Lower leg skin (tissue), 4 donors: Measurements from ENCODE around the gene ZNF878. TPM values are rescaled to one million over a fixed set of nuclear protein-coding genes. Genes with fewer than 3 reads are reported as not detected.

Source experiments
- DNase-seq, 2 donors: peaks; one replicate each; pipeline ENCODE4 v3.0.0-alpha.2; 2019; ENCODE audit warnings: low spot score in 2 of 2
- H3K4me3 ChIP-seq: fragments of 200-600 bp; sonication (generic); 2 replicates; pipeline ENCODE4 v1.5.1; 2017; ENCODE audit warnings: mild to moderate bottlenecking, low read depth; ENCODE audit not compliant: poor library complexity, severe bottlenecking
- POLR2A ChIP-seq, 2 donors: fragments of 450-650 bp; IDR thresholded peaks; one replicate each; pipeline ENCODE4 v1.6.1; 2016 to 2017; ENCODE audit warnings: antibody characterized with exemption in 2 of 2, mild to moderate bottlenecking in 1 of 2, moderate library complexity in 1 of 2
- WGBS, 2 donors: methylation state at CpG; one replicate each; pipeline ENCODE4 v1.1.5; 2018; 5-methylcytosine and 5-hydroxymethylcytosine counted together
- intact Hi-C: fragments of 100-400 bp; cut with DNase I; formaldehyde crosslinking; loops from one replicate; pipeline ENCODE4 v1.15.0; 2023; ENCODE audit warnings: low total_unique reads
- total RNA-seq, 4 donors: library from RNA; depleted of rRNA; stranded (reverse); fragments of >200 nt; gene quantifications; one replicate each; pipeline ENCODE4 v1.1.0, GENCODE V29; 2016
- TF ChIP-seq, protein P1 (sequence below), 3 donors: fragments of 450-650 bp; IDR thresholded peaks; one replicate each; pipeline ENCODE4 v1.5.1; 2016; ENCODE audit warnings: antibody characterized with exemption in 3 of 3, mild to moderate bottlenecking in 3 of 3, moderate library complexity in 2 of 3

Gene ZNF878
- total RNA-seq, 4 donors from 2014 or later: 0.29 TPM; not detected in 3

DNA sequence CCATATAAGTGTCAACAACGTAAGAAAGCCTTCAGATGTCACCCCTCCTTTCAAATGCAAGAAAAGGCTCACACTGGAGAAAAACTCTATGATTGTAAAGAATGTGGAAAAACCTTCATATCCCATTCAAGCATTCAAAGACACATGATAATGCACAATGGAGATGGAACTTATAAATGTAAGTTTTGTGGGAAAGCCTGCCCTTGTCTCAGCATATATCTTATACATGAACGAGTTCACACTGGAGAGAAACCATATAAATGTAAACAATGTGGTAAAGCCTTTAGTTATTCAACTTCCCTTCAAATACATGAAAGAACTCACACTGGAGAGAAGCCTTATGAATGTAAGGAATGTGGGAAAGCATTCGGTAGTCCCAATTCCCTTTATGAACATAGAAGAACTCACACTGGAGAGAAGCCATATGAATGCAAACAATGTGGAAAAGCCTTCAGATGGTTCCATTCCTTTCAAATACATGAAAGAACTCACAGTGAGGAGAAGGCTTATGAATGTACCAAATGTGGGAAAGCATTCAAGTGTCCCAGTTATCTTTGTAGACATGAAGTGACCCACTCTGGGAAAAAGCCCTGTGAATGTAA lies 22.9 kb upstream of the ZNF878 start:
- WGBS, 2 donors: 92 to 94% methylated on average over 3 of the region's 3 CpGs
- no peak for TF ChIP-seq POLR2A (IDR thresholded peaks at IDR 0.05)
- TF ChIP-seq, protein P1, sequence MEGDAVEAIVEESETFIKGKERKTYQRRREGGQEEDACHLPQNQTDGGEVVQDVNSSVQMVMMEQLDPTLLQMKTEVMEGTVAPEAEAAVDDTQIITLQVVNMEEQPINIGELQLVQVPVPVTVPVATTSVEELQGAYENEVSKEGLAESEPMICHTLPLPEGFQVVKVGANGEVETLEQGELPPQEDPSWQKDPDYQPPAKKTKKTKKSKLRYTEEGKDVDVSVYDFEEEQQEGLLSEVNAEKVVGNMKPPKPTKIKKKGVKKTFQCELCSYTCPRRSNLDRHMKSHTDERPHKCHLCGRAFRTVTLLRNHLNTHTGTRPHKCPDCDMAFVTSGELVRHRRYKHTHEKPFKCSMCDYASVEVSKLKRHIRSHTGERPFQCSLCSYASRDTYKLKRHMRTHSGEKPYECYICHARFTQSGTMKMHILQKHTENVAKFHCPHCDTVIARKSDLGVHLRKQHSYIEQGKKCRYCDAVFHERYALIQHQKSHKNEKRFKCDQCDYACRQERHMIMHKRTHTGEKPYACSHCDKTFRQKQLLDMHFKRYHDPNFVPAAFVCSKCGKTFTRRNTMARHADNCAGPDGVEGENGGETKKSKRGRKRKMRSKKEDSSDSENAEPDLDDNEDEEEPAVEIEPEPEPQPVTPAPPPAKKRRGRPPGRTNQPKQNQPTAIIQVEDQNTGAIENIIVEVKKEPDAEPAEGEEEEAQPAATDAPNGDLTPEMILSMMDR (IDR thresholded peaks at IDR 0.05): no peak
- intact Hi-C loops: loop anchor here (10.0 kb wide), 1 partner anchor 59 kb away; no protein-coding TSS in a partner anchor
- no peak for DNase-seq
- no peak overlapping the region for H3K4me3 ChIP-seq

DNA sequence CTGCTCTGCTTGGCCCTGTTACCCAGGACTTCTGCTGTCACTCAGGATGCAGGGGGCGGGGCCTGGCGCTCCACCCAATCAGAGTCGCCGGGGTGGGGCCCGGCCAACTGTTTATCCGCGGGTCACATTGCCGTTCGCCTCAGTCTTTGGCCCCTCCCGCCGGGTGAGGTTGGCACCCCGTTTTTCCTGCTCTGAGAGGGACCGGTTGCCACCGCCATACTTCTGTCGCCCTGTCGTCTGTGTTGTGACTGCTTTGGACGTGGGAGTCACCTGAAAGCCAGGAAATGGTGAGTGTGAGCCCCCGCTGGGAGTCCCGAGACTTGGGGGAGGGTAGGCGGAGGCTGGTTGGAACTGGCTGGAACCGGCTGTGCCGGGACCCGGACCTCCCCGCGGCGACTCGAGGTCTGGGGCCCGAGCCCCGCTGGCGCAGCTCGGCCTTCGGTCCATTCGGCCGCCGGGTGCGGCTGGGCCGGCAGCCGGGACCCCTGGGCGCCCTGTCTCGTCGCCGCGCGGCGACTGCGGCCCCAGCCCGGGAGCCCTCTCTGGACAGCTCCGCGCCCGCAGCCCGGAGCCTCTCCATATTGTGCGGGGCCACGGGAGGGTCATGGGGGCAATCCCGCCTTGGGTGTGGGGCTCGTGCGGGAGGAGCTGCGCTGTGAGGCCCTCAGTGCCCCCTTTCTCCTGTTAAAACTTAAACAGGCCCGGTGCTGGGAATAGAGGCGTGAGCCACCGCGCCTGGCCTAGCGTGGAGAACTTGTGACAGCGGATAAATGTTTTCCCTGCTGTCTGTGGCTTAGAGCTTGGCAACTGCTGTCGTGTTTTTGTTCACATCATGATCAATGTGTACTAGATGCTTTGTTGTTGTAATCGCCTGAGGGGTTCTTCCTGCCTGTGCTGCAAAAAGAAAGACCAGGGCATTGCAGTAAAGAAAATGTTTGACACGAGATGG lies 12.1 kb upstream of the ZNF878 start, which contains the start of gene ZNF844:
ZNF844 (plus strand) TSS at position 142 of the 949 bp plus-strand sequence; CDS start at position 285, 143 bp downstream.
- intact Hi-C loops: no loop called here

DNA sequence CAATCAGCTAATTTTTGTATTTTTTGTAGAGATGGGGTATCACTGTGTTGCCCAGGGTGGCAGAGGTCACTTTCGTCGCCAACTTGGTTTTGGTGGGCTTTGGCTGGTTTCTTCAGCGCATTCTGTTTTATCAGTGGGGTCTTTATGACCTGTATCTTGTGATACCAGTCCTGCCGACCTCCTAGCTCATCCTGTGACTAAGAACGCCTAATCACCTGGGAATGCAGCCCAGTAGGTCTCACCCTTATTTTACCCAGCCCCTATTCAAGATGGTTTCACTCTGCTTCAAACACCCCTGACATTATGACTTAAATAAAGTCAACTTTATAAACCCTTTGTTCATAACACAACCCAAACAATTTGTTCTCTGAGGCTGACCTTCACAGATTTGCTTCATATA lies 3.0 kb upstream of the ZNF878 start:
- TF ChIP-seq POLR2A (IDR thresholded peaks at IDR 0.05): no peak
- TF ChIP-seq, protein P1 (IDR thresholded peaks at IDR 0.05): no peak
- 71 to 77% methylated on average over 5 of the region's 5 CpGs for WGBS, 2 donors
- intact Hi-C loops: no loop called here
- no peak overlapping the region for H3K4me3 ChIP-seq
- DNase-seq: no peak

More for the DNA sequence above, 12.1 kb upstream of the ZNF878 start, which contains the start of gene ZNF844:
- DNase-seq: peak; percentile 98 to 100
- 1 to 4% methylated on average over 30 to 35 of the region's 66 CpGs for WGBS, 2 donors
- TF ChIP-seq, protein P1 (IDR thresholded peaks at IDR 0.05): no peak
- peak in 1 of 2 donors; percentile 74 for TF ChIP-seq POLR2A (IDR thresholded peaks at IDR 0.05)
- peak within 1 kb of the TSS; percentile 80 for H3K4me3 ChIP-seq

DNA sequence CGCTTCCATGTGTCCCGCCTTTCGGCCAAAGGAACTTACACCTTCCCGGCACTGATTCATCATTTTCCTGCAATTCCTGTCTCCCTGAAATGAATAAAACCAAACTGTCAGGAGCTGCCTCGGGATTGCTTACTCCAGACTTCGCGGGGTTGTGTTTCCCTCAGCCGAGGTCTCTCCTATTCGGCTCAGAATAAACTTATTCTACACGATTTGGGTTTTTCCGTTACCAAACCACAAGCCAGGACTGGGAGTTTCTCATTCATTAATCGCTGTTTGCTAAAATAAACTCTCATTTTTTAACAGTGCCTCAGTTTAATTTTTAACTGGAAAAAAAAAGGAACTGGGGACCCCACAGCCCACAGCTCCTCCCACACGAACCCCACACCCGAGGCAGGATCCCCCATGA lies 667 bp downstream of the ZNF878 start:
- WGBS, 2 donors: 1% methylated on average over 14 of the region's 14 CpGs
- intact Hi-C loops: no loop called here

DNA sequence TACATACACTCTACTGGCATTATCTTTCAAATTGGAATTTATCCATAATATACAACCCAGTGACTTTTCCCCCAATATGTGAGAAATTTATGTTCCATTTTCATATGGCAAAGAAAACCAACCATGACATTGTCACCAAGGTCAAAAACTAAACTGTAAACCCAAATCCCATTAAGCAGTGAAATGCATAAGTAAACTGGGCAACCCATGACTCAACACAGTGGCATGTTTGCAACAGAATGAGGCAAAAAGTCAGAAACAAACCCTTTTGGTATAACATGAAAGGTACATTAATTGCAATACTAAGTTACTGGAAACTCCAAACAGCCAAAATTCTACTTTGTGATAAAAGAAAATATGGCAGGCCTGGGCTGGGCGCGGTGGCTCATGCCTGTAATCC lies 4.9 kb downstream of the ZNF878 start:
- 97 to 100% methylated on average over 2 of the region's 2 CpGs for WGBS, 2 donors
- H3K4me3 ChIP-seq: no peak overlapping the region
- intact Hi-C loops: no loop called here
- DNase-seq: no peak
- TF ChIP-seq, protein P1 (IDR thresholded peaks at IDR 0.05): no peak
- no peak for TF ChIP-seq POLR2A (IDR thresholded peaks at IDR 0.05)

More for the DNA sequence above, 667 bp downstream of the ZNF878 start:
- TF ChIP-seq POLR2A (IDR thresholded peaks at IDR 0.05): no peak
- TF ChIP-seq, protein P1 (IDR thresholded peaks at IDR 0.05): no peak
- peak overlapping the region; percentile 63 for H3K4me3 ChIP-seq
- DNase-seq: peak in 1 of 2 donors; percentile 48
